Measurements from ENCODE around the gene OSTC.

- TF ChIP-seq POLR2A (IDR thresholded peaks at IDR 0.05) = no peak
- TF ChIP-seq CTCF (IDR thresholded peaks at IDR 0.05) = no peak
These were observed 12.2 kb downstream of the OSTC start for GRCh38 chr4:108662629-108663028.
